Progenitor cell of endocrine pancreas (in vitro differentiated cells): ENCODE data around the gene ZBTB46. TPM values are rescaled to one million over a fixed set of nuclear protein-coding genes. Genes with fewer than 3 reads are reported as not detected.

Experiments used
- DNase-seq: peaks from one replicate; pipeline ENCODE4 v3.0.0; 2021; ENCODE audit warnings: low spot score; ENCODE audit not compliant: unreplicated experiment
- H3K27ac Mint-ChIP-seq: 2 replicates; pipeline ENCODE4 v1.8.0; 2021; ENCODE audit warnings: mild to moderate bottlenecking, moderate library complexity, mixed read lengths
- H3K27me3 Mint-ChIP-seq: 2 replicates; pipeline ENCODE4 v1.8.0; 2021; ENCODE audit warnings: mixed read lengths
- H3K36me3 Mint-ChIP-seq: 2 replicates; pipeline ENCODE4 v1.8.0; 2022; ENCODE audit warnings: mixed read lengths; ENCODE audit not compliant: insufficient read depth
- H3K4me1 Mint-ChIP-seq: 2 replicates; pipeline ENCODE4 v1.8.0; 2021; ENCODE audit warnings: low read depth, mixed read lengths
- H3K4me3 Mint-ChIP-seq: 2 replicates; pipeline ENCODE4 v1.8.0; 2021; ENCODE audit warnings: low read depth, mild to moderate bottlenecking, moderate library complexity, mixed read lengths
- H3K9me3 Mint-ChIP-seq: 2 replicates; pipeline ENCODE4 v1.8.0; 2021; ENCODE audit warnings: low read depth, mixed read lengths
- total RNA-seq: library from RNA; stranded (reverse); gene quantifications from 2 replicates; pipeline ENCODE4 v1.2.1, GENCODE V29; 2021
- TF ChIP-seq, protein P1 (sequence below): fragments of 200-600 bp; sonication (generic); IDR thresholded peaks from one replicate; pipeline ENCODE4 v1.5.0; 2021; ENCODE audit warnings: antibody characterized with exemption, mild to moderate bottlenecking; ENCODE audit not compliant: unreplicated experiment

ZBTB46 gene
- total RNA-seq, 1 donor from 2014 or later: 31.2 TPM

DNA sequence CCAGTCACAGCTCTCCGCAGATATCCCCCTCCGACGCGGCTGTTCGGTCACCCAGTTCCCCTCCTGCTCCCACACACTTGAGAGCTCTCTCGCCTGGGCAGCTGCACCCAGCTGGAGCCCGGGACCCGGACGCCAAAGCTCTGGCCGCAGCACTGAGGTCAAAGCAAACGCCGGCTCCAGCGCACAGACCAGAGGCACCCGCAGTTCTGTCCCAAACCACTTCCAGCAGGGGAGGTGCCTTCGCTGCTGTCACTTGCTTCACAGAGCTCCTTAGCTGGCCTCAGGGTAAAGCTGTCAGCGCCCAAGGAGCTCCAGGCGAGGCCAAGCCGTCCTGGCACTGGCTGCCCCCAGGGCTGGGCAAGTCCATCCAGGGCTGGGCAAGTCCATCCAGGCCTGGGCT, 63.6 kb downstream of the ZBTB46 start:
- Mint-ChIP-seq H3K9me3 (no peaks in the 10 kb centered on the region), H3K36me3 (peaks cover 9% of the 10 kb centered on the region), H3K4me3 (no peak overlapping the region), H3K4me1 (no peaks in the 10 kb centered on the region), H3K27ac (no peak overlapping the region), H3K27me3 (no peaks in the 10 kb centered on the region)
- TF ChIP-seq, protein P1, sequence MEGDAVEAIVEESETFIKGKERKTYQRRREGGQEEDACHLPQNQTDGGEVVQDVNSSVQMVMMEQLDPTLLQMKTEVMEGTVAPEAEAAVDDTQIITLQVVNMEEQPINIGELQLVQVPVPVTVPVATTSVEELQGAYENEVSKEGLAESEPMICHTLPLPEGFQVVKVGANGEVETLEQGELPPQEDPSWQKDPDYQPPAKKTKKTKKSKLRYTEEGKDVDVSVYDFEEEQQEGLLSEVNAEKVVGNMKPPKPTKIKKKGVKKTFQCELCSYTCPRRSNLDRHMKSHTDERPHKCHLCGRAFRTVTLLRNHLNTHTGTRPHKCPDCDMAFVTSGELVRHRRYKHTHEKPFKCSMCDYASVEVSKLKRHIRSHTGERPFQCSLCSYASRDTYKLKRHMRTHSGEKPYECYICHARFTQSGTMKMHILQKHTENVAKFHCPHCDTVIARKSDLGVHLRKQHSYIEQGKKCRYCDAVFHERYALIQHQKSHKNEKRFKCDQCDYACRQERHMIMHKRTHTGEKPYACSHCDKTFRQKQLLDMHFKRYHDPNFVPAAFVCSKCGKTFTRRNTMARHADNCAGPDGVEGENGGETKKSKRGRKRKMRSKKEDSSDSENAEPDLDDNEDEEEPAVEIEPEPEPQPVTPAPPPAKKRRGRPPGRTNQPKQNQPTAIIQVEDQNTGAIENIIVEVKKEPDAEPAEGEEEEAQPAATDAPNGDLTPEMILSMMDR: no peak
- DNase-seq: no peak

DNA sequence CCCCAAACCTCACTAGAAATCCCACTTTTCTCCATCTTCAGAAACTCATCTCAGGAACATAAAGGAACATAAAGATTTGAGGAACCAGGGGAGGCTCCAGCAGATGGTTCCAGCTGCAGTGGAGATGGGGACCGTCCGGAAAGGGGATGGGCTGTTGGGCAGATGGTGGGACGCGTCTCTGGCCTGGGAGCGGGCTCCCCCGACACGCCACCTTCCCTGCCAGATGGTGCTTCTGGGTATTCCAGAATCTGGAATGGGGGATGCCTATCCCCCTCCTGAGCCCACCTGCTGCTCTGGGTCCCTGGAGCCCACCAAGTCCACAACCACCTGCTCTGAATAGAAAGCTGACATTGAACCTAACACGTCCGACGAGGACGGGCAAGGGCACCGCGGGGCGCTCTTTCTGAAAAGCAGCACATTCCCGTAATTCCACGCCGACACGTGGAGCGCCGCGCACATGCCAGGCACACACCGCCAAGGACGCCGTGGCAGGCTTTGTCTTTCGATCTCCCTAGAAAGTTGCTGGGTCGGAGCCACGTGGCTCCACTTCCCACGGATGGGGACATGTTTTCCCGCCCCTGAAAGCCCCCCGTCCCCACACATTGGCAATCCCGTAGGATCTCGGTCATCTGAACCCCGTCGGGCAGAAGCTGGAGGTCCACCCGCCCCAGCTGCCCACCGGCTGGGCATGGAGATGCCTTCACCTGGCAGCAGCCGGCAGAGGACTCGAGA, 64.2 kb downstream of the ZBTB46 start:
- H3K4me1 Mint-ChIP-seq: peaks cover 1% of the 10 kb centered on the region
- TF ChIP-seq, protein P1: no peak
- H3K9me3 Mint-ChIP-seq: no peaks in the 10 kb centered on the region
- H3K36me3 Mint-ChIP-seq: peaks cover 9% of the 10 kb centered on the region
- H3K4me3 Mint-ChIP-seq: no peak overlapping the region
- no peak for DNase-seq
- no peaks in the 10 kb centered on the region for H3K27me3 Mint-ChIP-seq
- no peak overlapping the region for H3K27ac Mint-ChIP-seq

DNA sequence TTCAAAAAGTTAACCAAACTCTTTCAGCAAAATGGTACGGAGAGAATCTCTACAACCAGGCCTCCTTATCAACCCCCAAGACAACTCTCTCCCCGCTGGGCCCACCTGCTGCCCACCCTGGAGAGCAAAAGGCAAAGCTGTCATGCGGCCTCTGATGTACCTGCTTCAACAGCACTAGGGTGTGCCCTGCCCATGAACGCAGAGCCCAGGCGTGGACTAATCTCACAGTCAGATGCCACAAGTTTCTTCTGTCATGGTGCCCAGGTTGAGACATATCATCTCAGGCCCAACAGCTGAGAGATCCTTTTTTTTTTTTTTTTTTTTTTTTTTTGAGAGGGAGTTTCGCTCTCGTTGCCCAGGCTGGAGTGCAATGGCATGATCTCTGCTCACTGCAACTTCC, 65.2 kb downstream of the ZBTB46 start:
- no peak for DNase-seq
- no peaks in the 10 kb centered on the region for H3K9me3 Mint-ChIP-seq
- H3K4me1 Mint-ChIP-seq: peaks cover 1% of the 10 kb centered on the region
- no peaks in the 10 kb centered on the region for H3K27me3 Mint-ChIP-seq
- TF ChIP-seq, protein P1: no peak
- H3K36me3 Mint-ChIP-seq: peaks cover 9% of the 10 kb centered on the region
- no peak overlapping the region for H3K4me3 Mint-ChIP-seq
- H3K27ac Mint-ChIP-seq: no peak overlapping the region

DNA sequence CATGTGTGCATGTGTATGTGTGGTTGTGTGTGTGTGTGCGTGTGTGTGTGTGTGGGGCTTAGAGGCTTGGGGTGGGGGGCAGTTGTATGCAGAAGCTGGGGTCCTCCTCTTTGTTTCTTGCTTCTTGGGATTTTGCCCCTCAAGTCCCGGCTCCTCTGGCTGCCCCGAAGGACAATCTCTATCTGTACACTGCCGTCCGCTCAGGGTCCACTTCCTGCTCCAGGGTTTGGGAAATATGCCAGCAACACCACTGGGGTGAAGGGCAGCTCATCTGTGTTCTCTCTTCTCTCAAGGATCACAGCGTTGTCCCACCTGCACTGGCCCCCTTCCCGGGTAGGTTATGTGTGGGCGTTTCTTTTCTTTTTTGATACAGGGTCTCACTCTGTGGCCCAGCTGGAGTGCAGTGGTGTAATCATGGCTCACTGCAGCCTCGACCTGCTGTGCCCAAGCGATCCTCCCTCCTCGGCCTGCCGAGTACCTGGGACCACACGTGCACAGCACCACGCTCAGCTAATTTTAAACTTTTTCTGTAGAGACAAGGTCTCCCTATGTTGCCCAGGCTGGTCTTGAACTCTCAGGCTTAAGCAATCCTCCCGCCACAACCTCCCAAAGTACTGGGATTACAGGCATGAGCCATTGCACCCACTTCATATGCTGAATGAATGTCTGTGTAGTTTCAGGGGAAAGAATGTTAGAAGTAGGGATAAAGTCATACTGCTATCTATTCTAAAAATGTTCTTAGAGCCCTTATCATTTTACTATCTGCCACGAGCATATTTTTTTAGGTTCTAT, 65.8 kb downstream of the ZBTB46 start:
- DNase-seq: no peak
- H3K4me1 Mint-ChIP-seq: peaks cover 1% of the 10 kb centered on the region
- H3K4me3 Mint-ChIP-seq: no peak overlapping the region
- peaks cover 10% of the 10 kb centered on the region for H3K36me3 Mint-ChIP-seq
- TF ChIP-seq, protein P1: no peak
- peak overlapping the region; percentile 12 for H3K27ac Mint-ChIP-seq
- H3K9me3 Mint-ChIP-seq: no peaks in the 10 kb centered on the region
- no peaks in the 10 kb centered on the region for H3K27me3 Mint-ChIP-seq

DNA sequence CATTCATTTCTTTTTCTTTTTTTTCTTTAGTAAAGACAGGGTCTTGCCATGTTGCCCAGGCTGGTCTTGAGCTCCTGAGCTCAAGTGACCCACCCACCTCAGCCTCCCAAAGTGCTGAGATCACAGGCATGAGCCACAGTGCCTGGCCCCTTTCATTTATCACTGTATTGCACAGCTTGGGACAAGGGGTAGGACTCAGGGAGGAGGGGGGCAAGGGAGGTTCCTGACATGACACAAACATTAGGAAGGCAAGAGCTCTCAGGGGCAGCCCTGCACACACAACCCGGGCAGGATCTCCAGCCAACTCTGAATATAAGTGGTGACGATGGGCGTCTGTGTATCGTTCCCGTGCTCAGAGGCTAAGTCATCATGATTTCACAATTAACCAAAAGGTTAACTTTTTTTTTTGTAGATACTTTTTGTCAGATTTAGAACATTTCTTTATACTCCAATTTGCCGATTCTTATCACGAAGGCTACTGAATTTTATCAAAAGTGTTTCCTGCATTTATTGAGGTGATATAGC, 71.6 kb downstream of the ZBTB46 start:
- TF ChIP-seq, protein P1: no peak
- no peaks in the 10 kb centered on the region for H3K9me3 Mint-ChIP-seq
- H3K4me1 Mint-ChIP-seq: peaks cover 1% of the 10 kb centered on the region
- no peak overlapping the region for H3K27ac Mint-ChIP-seq
- H3K4me3 Mint-ChIP-seq: no peak overlapping the region
- DNase-seq: no peak
- H3K27me3 Mint-ChIP-seq: no peaks in the 10 kb centered on the region
- peaks cover 7% of the 10 kb centered on the region for H3K36me3 Mint-ChIP-seq
